ENCODE data around the gene SH3BP2.

Gene SH3BP2

DNA sequence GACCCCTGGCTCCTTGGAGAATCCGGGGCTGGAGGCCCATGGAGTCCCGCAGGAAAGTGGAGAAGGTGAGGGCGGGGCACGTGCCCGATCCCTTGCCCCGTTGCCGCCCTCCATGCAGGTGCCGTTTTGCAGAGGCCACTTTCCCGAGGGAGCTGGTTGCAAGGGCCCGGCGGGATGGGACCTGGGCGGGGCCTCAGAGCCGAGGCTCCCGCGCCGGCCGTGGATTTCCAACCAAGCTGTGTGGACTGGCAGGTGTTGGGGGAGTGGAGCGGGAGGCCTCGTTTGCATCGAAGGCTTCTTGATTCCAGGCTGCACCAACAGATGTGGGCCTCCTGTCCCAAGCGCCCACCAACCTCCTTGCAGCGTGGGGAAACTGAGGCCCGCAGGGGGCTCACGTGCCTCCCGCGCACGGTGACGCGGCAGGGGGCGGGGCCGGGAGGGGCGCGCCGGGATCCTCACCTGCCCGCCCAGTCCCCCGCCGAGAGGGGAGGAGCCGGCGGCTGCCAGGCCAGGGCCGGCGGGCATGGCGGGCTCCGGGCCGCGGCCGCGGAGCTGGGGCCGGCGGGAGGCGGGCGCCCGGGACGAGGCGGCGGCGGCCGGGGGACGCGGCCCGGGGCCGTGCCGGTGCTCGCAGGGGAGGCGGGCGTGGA, 24.9 kb downstream of the SH3BP2 start:
- peak overlapping the region; percentile 61 for H3K4me3 ChIP-seq (ENCODE audit: low read depth, low read length)

DNA sequence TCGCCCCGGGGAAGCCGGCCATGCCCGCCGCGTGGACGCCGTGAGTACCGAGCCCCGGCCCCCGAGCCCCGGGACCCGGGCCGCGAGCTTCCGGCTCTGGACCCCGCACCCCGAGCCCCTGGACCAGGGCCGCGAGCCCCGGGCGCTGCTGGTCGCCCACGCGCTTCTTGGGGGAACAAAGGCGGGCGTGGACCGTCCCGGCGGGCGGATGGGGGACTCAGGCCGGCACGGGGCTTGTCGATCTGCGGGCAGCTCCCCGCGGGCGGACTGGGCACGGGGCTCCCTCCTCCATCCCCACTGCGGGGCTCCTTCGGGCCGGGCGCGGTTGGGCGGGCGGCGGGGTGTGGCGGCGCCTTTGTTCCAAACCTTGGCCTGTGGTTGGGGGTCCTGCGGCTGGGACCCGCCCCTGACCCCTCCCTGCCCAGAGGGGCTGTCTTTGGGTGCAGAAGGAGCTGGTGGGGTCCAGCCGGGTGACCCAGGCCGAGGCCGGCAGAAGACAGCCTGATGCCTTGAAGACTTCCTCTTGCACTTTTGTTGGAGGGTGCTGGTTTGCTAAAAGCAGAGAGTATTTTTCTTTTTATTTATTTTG, 25.6 kb downstream of the SH3BP2 start:
- peak overlapping the region; percentile 61 for H3K4me3 ChIP-seq (ENCODE audit: low read depth, low read length)

DNA sequence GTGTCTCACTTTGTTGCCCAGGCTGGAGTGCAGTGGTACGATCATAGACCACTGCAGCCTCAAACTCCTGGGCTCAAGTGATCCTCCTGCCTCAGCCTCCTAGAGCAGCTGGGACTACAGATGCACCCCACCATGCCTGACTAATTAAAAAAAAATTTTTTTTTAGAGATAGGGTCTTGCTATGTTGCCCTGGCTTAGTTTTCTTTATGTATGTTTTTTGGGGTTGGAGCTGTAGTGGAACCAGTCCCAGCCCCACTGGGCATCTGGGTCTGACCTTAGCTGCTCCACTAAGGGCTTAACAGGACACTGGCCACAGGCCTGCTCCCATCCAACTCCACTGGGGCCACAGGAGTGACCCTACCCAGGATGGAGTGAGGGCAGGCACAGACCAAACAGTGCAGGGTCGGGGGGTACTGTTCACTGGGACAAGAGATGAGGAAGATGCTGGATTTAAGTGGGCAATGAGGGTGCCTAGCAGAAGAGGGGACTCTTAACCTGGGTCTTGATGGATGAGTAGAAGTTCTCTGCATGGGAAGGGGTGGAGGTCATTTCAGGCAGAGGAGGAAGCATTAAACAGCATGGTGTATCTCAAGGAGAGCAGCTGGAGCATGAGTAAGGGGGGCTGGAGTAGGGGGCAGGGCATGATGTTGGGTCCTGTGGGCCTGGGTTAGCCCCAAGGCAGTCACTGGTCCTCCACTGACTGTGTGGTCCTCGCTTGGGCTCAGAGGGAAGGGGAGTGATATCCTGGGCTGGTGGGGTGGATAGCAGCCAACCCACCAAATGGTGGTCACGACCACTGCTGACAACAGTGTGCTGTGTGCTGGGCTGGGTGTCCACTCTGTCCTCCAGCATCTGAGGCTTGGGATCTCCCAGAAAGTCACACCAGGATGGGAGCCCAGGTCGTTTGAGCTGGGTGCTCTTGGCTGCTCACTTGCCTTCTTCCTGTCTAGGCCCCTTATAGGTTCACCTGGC, 26.6 kb downstream of the SH3BP2 start:
- H3K4me3 ChIP-seq (ENCODE audit: low read depth, low read length): no peak overlapping the region

DNA sequence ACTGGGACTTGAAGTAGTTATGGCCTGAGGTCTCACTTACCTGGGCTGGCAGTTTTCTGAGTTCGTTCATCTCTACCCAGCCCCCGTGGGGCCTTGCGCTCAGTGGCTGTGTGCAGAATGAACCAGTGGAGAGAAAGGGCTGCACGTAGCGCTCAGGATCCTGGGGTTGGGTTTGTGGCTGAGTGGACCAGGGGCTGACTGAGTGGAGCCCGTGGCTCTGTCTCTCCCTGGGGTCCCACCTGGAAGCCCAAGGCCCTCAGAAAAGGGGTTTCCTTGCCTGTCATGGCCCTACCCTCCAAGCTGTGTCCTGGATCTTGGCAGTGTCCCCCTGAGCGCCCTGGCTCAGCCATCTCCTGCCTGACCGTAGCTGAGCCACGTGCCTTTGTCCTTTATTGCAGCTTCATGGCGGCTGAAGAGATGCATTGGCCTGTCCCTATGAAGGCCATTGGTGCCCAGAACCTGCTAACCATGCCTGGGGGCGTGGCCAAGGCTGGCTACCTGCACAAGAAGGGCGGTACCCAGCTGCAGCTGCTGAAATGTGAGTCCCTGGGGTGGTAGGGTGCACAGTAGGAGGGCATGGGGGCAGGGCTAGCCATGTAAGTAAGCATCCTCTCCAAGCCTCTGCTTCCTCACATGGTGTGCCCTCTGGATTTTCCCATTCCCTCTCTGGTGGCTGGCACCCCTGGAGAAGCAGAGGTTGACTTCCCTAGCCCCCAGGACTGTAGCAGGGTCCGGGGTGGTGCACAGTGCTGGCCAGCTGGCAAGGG, 27.5 kb downstream of the SH3BP2 start:
- no peak overlapping the region for H3K4me3 ChIP-seq (ENCODE audit: low read depth, low read length)

DNA sequence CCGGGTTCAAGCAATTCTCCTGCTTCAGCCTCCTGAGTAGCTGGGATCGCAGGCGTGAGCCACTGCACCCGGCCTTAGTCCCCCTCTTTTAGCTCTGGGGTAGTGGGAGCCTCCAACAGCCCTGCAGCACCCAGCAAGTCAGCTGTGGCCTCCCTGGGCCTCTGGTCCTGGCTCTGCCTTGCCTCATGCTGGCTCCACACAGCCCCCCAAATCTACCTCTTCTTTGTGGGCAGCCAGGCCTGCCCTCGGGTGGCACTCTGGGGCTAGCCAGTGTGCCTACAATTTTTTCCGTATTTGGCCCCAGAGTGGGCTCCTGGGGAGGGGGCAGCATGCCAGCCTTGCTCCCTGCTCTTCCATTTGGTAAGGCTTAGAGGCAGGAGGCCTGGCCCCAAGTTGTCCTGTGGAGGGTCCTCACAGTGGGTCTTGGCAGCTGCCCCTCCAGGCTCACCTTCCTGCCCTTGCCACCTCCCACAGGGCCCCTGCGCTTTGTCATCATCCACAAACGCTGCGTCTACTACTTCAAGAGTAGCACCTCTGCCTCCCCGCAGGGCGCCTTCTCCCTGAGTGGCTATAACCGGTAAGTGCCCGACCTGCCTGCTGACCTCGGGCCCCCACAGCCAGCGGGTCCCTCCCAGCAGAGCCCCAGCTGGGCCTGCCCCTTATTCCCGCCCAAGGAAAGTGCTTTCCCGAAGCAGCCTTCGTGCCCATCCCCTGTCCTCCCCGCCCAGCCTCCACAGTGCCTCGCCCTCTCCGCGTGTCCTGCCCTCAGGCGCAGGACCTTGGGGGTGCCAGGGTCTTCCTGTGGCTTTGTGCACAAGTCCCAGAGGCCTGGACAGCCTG, 29.8 kb downstream of the SH3BP2 start:
- no peak overlapping the region for H3K4me3 ChIP-seq (ENCODE audit: low read depth, low read length)

DNA sequence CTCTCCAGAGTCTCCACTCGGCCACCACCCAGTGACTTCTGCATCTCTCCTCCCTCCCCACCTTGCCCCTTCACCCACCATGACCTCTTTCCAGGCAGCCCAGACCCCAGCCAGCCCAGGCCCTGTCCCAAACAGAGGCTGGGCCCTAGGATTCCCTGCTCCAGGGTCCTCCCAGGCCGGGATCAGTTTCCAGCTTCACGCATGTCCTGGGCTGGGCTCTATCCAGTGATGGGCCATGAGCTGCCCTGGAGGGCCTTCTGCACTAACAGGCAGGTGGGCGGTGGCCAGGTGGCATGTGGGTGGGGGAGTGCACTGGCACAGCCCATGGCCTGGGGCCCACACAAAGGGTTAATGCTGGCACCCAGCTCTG, 30.4 kb downstream of the SH3BP2 start:
- no peak overlapping the region for H3K4me3 ChIP-seq (ENCODE audit: low read depth, low read length)

DNA sequence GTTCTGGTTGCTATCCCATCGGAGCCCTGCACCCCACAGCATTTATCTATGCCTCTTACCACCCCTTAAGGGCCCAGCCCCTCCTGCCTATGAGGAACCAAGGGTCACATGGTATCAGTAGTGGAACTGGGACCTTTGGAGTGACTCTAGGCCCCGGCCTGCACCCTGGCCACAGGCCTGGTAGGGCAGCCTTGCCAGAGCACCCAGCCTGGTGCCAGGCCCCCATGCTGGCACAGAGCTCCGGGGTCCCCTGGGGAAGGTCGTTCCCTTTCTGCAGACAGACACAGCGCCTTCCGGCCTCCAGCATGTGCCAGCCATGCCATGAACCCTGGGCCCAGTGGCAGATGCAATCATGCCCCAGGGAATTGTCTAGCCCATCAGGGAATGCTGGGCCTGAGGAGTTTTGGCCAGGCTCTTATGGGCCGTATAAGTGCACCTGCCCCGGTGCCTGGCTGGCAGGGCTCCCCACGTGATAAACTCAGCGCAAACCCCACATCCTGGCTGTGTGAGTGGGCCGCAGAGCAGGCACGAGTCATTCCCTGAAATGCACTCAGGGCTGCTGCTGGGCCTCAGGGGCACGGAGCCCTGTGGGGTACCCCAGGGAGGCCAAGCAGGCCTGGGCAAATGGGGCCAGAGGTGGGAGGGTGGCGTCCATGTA, 30.9 kb downstream of the SH3BP2 start:
- no peak overlapping the region for H3K4me3 ChIP-seq (ENCODE audit: low read depth, low read length)

DNA sequence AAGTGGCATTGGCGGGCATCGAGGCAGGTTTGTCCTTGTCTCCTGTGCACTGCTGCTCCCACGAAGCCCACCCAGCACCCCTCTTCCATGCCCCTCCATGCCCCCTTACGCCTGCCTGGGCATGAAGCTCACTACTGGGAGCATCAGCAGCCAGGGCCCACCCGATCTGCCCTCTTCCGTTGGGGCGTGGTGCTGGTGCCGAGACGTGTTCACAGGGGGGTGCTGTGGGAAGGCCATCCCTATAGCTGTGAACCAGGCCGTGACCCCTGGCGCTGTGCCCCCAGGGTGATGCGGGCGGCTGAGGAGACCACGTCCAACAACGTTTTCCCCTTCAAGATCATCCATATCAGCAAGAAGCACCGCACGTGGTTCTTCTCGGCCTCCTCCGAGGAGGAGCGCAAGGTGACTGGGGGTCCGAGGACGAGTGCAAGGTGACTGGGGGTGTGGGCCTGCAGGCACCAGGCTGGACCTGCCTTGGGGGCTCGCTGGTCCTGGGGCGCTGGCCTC, 31.5 kb downstream of the SH3BP2 start:
- no peak overlapping the region for H3K4me3 ChIP-seq (ENCODE audit: low read depth, low read length)

DNA sequence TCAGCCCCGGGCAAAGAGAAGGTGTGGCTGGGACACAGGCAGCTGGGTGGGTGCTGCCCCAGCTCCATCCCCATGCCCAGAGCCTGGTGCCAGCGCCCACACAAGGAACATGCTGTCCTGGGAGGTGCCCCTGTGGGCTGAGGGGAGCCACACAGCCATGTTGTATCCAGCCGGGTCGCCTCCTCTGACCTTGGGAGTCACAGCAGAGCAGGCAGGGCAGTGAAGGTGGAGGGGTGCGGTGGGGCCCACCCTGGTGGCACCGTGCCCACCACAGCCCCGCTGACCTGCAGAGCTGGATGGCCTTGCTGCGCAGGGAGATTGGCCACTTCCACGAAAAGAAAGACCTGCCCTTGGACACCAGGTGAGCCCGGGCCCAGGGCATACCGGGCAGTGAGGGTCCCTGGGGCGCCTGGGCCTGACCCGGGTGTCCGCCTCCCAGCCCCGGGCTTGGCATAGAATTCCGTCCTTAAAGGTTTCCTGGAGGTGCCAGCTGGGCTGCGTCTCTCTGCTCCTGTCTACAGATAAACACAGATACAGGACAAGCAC, 32.0 kb downstream of the SH3BP2 start:
- no peak overlapping the region for H3K4me3 ChIP-seq (ENCODE audit: low read depth, low read length)

DNA sequence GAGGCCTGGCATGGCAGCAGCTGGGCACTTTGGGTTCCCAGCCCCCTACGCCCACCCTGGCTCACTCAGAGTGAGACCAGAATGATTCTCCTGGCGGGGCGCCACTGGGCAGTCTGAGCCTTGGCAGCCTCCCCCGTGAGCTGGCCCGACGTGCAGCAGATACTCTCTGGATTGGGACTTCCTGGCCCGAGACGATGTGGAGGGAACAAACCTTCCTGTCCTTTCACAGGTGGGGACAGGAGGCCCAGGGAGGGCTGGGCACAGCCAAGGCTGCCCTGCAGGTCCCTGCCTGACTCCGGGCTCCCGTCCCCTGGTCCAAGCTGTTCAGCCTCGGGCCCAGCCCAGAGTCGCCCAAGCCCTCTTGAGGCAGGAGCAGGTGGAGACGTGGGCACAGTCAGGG, 32.9 kb downstream of the SH3BP2 start:
- no peak overlapping the region for H3K4me3 ChIP-seq (ENCODE audit: low read depth, low read length)

DNA sequence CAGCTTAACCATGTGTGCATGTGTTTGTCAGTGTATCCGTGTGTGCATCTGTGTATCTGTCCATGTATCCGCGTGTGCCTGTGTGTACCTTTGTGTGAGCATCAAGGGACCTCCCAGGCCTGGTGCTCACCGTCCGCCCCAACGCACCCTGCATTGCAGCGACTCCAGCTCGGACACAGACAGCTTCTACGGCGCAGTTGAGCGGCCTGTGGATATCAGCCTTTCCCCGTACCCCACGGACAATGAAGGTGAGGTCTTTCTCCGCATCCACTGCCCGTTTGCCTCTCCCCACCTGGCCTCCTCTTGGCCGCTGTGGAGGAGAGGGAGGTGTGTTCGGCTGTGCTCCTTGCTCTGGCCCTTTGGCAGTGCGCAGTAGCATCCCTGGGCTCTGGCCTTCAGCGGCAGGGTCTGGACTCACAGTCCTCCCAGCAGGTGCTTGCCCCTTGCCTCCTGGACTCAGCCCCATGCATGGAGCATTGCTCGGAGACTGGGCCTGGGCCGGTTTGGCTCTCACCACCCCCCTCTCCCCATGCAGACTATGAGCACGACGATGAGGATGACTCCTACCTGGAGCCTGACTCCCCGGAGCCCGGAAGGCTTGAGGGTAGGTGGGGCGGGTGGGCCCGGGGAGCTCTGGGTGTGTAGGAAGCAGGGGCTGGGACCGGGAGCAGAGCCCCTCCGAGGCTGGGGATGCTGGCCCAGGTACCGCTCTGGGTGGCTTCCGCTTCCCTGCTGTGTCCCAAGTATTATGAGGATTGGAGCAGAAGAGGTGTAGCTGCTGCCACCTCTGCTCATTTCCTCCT, 34.4 kb downstream of the SH3BP2 start:
- H3K4me3 ChIP-seq (ENCODE audit: low read depth, low read length): no peak overlapping the region

DNA sequence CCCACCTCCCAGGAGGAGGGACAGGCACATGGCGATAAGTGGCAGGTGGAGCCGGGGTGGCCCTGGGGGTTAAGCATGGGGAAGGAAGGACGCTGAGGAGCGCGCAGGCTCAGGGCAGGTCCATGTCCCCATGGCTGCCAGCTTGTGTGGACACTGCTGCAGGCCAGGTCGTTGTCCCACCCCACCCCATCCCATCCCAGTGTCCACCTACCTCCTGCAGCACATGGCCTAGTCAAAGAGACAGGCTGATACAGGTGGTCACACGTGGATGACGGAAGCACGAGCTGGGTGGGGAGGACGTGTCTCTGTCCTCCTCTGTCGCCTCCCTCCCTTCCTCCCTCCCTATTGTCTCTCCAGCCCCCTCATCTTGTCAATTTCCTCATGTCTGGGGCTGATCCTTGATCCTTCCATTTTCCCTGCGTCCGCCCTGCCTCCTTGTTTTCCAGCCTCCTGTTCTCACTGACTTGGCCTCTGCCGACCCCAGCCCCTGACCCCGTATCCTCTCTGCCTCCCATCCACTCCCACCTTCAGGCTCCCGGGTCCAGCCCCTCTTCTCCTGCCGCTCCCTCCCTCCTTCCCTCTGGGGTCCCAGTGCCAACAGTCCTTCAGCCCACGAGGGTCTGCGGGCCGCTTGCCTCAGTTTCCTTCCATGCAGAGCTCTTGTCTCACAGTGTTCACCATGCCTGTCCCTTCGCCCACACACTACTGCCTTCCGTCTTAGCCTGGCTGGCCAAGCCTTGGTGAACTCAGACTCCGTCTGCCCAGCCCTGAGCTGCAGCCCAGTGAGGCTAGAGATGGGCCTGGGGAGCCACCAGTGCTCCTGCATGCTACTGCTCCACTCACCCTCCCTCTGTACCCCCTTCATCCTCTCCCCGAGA, 35.2 kb downstream of the SH3BP2 start:
- H3K4me3 ChIP-seq (ENCODE audit: low read depth, low read length): no peak overlapping the region

DNA sequence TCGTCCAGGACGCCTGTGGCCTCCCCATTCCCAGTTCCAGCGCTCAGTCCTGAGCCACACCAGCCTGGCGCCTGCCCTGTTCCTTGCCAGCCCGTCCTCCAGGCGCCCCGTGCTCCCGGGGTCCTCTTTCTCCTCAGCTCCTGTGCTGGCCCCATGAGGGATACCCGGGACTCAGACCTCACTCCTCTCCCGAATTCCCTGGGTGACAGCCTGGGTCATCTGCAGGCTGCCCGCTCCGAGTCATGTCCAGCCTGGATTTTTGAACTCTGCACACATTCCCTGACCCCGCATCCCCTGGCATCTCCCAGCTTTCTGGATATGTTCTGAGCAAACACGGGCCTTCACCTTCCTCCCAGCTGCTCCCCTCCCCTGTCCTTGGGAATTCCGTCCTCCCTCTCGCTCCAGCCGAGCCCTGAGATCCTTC, 35.9 kb downstream of the SH3BP2 start:
- no peak overlapping the region for H3K4me3 ChIP-seq (ENCODE audit: low read depth, low read length)

DNA sequence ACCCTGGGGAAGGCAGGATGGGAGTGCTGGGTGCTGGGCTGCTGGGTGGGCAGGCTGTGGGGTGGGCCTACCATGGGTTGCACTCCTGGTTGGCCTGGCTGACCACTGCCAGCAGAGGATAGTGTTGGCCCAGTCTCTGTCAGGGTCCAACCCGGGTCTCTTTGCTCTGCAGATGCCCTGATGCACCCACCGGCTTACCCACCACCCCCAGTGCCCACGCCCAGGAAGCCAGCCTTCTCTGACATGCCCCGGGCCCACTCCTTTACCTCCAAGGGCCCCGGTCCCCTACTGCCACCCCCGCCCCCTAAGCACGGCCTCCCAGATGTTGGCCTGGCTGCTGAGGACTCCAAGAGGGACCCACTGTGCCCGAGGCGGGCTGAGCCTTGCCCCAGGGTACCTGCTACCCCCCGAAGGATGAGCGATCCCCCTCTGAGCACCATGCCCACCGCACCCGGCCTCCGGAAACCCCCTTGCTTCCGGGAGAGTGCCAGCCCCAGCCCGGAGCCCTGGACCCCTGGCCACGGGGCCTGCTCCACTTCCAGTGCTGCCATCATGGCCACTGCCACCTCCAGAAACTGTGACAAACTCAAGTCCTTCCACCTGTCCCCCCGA, 36.5 kb downstream of the SH3BP2 start:
- H3K4me3 ChIP-seq (ENCODE audit: low read depth, low read length): no peak overlapping the region

DNA sequence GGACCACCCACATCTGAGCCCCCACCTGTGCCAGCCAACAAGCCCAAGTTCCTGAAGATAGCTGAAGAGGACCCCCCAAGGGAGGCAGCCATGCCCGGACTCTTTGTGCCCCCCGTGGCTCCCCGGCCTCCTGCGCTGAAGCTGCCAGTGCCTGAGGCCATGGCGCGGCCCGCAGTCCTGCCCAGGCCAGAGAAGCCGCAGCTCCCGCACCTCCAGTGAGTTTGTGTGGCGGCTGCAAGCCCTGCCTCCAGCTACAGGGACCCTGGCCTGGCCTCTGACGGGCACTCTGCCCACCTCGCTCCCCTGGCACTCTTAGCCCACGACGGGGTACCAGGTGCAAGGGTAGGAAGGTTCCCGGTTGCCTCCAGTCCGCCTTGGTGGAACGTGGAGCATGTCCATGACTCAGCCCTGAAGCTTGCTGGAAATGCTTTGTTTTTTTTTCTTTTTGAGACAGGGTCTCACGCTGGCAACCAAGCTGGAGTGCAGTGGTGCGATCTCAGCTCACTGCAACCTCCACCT, 37.1 kb downstream of the SH3BP2 start:
- H3K4me3 ChIP-seq (ENCODE audit: low read depth, low read length): no peak overlapping the region

DNA sequence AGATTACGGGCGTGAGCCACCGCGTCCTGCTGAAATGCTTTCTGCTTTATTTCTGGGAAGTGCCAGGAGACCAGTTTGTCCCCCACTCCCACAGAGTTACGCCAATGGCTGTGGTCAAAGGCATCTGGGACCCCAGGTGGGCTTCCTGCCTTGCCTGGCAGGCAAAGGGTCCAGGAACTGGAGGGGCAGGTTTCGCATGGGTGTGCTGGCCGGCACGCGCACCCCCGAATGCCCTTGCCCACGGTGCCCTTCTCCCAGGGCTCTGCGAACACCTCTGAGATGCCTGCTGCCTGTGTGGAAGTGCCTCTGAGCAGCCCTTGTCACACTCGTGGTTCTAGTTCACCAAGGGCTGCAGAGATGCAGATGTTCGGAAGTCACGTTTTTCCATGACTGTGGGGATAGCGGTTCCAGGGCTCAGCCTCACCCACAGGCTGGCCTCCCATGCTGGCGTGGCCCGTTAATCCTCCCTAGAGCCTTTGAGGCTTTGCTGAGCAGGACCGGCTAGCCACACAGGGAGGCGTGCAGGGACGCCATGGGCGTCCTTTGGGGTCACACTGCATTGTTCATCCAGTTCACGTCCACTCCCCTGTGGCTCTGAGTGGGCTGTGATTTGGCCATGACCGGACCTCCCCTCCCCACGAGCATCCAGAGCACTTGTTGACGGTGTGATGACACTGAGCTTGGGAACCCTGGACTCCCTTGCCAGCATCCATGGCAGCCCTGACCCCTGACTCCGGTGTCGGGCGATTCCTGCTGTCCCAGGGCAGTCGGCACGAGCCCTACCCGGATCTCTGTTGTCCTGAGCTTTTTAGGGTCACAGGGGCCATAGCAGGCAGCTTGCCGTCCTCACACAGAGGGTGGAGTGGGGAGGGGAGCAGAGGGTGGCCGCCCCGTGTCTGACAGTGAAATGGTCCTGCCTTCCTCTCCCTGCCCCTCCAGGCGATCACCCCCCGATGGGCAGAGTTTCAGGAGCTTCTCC, 38.0 kb downstream of the SH3BP2 start:
- H3K4me3 ChIP-seq (ENCODE audit: low read depth, low read length): no peak overlapping the region
